NCI-H748 (cell line): ENCODE results near the gene EFNB1.

ENCODE experiments used
- DNase-seq: peaks from one replicate; lab custom pipeline; 2025; ENCODE audit not compliant: unreplicated experiment; lab: John Stamatoyannopoulos, UW

EFNB1 gene

GRCh38 chrX:68842781-68843581 lies 14.2 kb downstream of the EFNB1 start:
- no peak for DNase-seq

- DNase-seq: no peak
Observed at GRCh38 chrX:68843992-68844391, 15.2 kb downstream of the EFNB1 start.

GRCh38 chrX:68844581-68844980 lies 15.8 kb downstream of the EFNB1 start:
- no peak for DNase-seq

- no peak for DNase-seq
Observed at GRCh38 chrX:68846536-68846935, 17.7 kb downstream of the EFNB1 start.

GRCh38 chrX:68847172-68847571 lies 18.4 kb downstream of the EFNB1 start:
- DNase-seq: no peak

GRCh38 chrX:68848189-68848940 lies 19.5 kb downstream of the EFNB1 start:
- no peak for DNase-seq

GRCh38 chrX:68851082-68851481 lies 22.3 kb downstream of the EFNB1 start:
- DNase-seq: no peak

- DNase-seq: no peak
Observed at GRCh38 chrX:68852046-68852445, 23.2 kb downstream of the EFNB1 start.

GRCh38 chrX:68853665-68854251 lies 24.9 kb downstream of the EFNB1 start:
- no peak for DNase-seq

GRCh38 chrX:68865300-68865699 lies 36.5 kb downstream of the EFNB1 start:
- no peak for DNase-seq

GRCh38 chrX:68865926-68866325 lies 37.1 kb downstream of the EFNB1 start:
- DNase-seq: no peak

GRCh38 chrX:68867458-68868112 lies 38.8 kb downstream of the EFNB1 start:
- no peak for DNase-seq

- no peak for DNase-seq
Observed at GRCh38 chrX:68868316-68868715, 39.5 kb downstream of the EFNB1 start.

GRCh38 chrX:68868902-68869800 lies 40.3 kb downstream of the EFNB1 start:
- no peak for DNase-seq

- DNase-seq: no peak
Observed at GRCh38 chrX:68870357-68870756, 41.5 kb downstream of the EFNB1 start.

- no peak for DNase-seq
Observed at GRCh38 chrX:68872171-68872570, 43.4 kb downstream of the EFNB1 start.

GRCh38 chrX:68874076-68874475 lies 45.3 kb downstream of the EFNB1 start:
- DNase-seq: no peak

GRCh38 chrX:68876731-68877130 lies 47.9 kb downstream of the EFNB1 start:
- no peak for DNase-seq

GRCh38 chrX:68877606-68878005 lies 48.8 kb downstream of the EFNB1 start:
- no peak for DNase-seq

GRCh38 chrX:68878977-68879645 lies 50.3 kb downstream of the EFNB1 start:
- DNase-seq: peak; percentile 31
